ENCODE measurements around the gene TLR1.

The TLR1 gene, protein sequence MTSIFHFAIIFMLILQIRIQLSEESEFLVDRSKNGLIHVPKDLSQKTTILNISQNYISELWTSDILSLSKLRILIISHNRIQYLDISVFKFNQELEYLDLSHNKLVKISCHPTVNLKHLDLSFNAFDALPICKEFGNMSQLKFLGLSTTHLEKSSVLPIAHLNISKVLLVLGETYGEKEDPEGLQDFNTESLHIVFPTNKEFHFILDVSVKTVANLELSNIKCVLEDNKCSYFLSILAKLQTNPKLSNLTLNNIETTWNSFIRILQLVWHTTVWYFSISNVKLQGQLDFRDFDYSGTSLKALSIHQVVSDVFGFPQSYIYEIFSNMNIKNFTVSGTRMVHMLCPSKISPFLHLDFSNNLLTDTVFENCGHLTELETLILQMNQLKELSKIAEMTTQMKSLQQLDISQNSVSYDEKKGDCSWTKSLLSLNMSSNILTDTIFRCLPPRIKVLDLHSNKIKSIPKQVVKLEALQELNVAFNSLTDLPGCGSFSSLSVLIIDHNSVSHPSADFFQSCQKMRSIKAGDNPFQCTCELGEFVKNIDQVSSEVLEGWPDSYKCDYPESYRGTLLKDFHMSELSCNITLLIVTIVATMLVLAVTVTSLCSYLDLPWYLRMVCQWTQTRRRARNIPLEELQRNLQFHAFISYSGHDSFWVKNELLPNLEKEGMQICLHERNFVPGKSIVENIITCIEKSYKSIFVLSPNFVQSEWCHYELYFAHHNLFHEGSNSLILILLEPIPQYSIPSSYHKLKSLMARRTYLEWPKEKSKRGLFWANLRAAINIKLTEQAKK
- total RNA-seq, result 1.8 to 22.5 (median 8.7) reads per million in 9 experiments

- peak in 2 of 3 experiments; percentile 16 to 20 for DNase-seq
- H3K27me3 Mint-ChIP-seq, result no peaks in the 10 kb centered on the region
- H3K4me1 Mint-ChIP-seq (ENCODE audit: low read depth in 2 of 2), result peaks cover 23 to 36% of the 10 kb centered on the region in 2 donors
- peaks cover 3 to 6% of the 10 kb centered on the region in 2 donors for H3K9me3 Mint-ChIP-seq
- H3K27ac Mint-ChIP-seq, result peak within 1 kb of the TSS; percentile 91 to 93
- peaks cover 6% of the 10 kb centered on the region for H3K36me3 Mint-ChIP-seq (ENCODE audit: insufficient read depth)
- peak; percentile 87 for ATAC-seq (replicated peaks)
- peak within 1 kb of the TSS; percentile 84 to 85 for H3K4me3 Mint-ChIP-seq
Observed at GRCh38 chr4:38804654-38805295, at the start of gene TLR1. Gene TLR1 (minus strand): TSS chr4:38804791. CDS start chr4:38798831, 5,960 bp downstream.

- Mint-ChIP-seq H3K36me3 (ENCODE audit: insufficient read depth) (peaks cover 6% of the 10 kb centered on the region), H3K27ac (no peak overlapping the region), H3K4me1 (ENCODE audit: low read depth in 2 of 2) (no peaks in the 10 kb centered on the region), H3K9me3 (no peaks in the 10 kb centered on the region), H3K27me3 (peaks cover 0 to 14% of the 10 kb centered on the region in 2 donors), H3K4me3 (no peak overlapping the region)
- DNase-seq, result no peak
- no peak for ATAC-seq (replicated peaks)
Observed at GRCh38 chr4:38846015-38846414, 41.4 kb upstream of the TLR1 start.

DNA sequence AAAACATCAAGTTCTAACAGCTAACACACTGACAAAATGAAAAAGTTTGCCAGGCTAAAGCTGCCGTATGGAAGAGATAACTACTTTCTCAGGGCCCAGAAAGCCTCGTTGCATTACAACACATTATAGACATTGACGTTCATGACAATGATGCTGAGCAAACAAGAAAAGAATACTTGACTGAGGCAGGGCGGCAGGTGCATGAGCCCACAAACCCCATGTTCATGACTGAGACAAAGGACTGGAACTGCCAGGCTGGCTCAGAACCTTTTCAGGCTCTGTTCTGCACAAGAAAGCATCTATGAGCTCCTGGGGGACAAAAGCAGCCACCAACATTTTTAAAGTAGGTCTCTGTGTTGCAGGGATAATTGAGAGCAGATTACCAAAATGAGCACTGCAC lies 38.4 kb upstream of the TLR1 start:
- Mint-ChIP-seq H3K9me3 (no peaks in the 10 kb centered on the region), H3K36me3 (ENCODE audit: insufficient read depth) (peaks cover 6% of the 10 kb centered on the region), H3K27ac (no peak overlapping the region), H3K4me1 (ENCODE audit: low read depth in 2 of 2) (peaks cover 4 to 8% of the 10 kb centered on the region in 2 donors), H3K27me3 (peaks cover 0 to 7% of the 10 kb centered on the region in 2 donors), H3K4me3 (no peak overlapping the region)
- DNase-seq (no peak), ATAC-seq (replicated peaks) (no peak)

DNA sequence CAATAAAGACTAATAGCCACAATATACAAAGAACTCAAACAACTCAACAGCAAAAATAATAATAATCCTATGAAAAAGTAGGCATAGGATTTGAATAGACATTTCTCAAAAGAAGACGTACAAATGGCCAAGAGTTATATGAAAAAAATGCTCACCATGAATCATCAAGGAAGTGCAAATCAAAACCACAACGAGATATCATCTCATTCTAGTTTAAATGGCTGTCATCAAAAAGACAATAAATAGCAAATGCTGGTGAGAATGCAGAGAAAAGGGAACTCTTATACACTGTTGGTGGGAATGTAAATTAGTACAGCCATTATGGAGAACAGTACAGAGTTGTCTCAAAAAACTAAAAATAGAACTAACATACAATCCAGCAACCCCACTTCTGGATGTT lies 33.3 kb upstream of the TLR1 start:
- H3K27ac Mint-ChIP-seq, result peak overlapping the region; percentile 1 to 33
- peaks cover 14% of the 10 kb centered on the region in 2 donors for H3K4me1 Mint-ChIP-seq (ENCODE audit: low read depth in 2 of 2)
- peaks cover 0 to 7% of the 10 kb centered on the region in 2 donors for H3K27me3 Mint-ChIP-seq
- ATAC-seq (replicated peaks) (peak; percentile 69), DNase-seq (no peak)
- H3K36me3 Mint-ChIP-seq (ENCODE audit: insufficient read depth), result no peaks in the 10 kb centered on the region
- peak overlapping the region; percentile 2 to 30 for H3K4me3 Mint-ChIP-seq
- H3K9me3 Mint-ChIP-seq, result peaks cover 0 to 7% of the 10 kb centered on the region in 2 donors

GRCh38 chr4:38837334-38837733 lies 32.7 kb upstream of the TLR1 start:
- H3K36me3 Mint-ChIP-seq (ENCODE audit: insufficient read depth), result no peaks in the 10 kb centered on the region
- H3K27me3 Mint-ChIP-seq, result peaks cover 0 to 7% of the 10 kb centered on the region in 2 donors
- no peak for DNase-seq
- peaks cover 14% of the 10 kb centered on the region in 2 donors for H3K4me1 Mint-ChIP-seq (ENCODE audit: low read depth in 2 of 2)
- ATAC-seq (replicated peaks), result no peak
- H3K4me3 Mint-ChIP-seq, result peak overlapping the region; percentile 2 to 30
- H3K9me3 Mint-ChIP-seq, result peaks cover 0 to 7% of the 10 kb centered on the region in 2 donors
- peak overlapping the region; percentile 1 to 33 for H3K27ac Mint-ChIP-seq

DNA sequence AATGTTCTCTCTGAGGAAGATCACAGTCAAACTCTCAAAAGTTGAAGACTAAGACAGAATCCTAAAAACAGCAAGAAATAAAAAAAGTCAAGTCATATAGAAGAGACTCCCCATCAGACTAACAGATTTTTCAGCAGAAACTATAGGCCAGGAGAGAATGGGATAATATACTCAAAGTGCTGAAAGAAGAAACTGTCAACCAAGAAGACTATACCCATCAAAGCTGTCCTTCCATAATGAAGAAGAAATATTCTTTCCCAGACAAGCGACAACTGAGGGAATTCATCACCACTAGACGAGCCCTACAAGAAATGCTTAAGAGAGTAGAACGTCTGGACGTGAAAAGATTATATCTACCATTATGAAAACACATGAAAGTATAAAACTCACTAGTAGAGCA lies 30.0 kb upstream of the TLR1 start:
- Mint-ChIP-seq H3K4me1 (ENCODE audit: low read depth in 2 of 2) (peaks cover 14% of the 10 kb centered on the region in 2 donors), H3K27me3 (peaks cover 0 to 7% of the 10 kb centered on the region in 2 donors), H3K4me3 (no peak overlapping the region), H3K9me3 (peaks cover 0 to 7% of the 10 kb centered on the region in 2 donors), H3K27ac (no peak overlapping the region), H3K36me3 (ENCODE audit: insufficient read depth) (no peaks in the 10 kb centered on the region)
- no peak for DNase-seq
- ATAC-seq (replicated peaks), result no peak

GRCh38 chr4:38832624-38833528 lies 28.3 kb upstream of the TLR1 start:
- Mint-ChIP-seq H3K27me3 (no peaks in the 10 kb centered on the region), H3K36me3 (ENCODE audit: insufficient read depth) (no peaks in the 10 kb centered on the region), H3K27ac (no peak overlapping the region), H3K4me3 (no peak overlapping the region), H3K9me3 (peaks cover 0 to 7% of the 10 kb centered on the region in 2 donors), H3K4me1 (ENCODE audit: low read depth in 2 of 2) (peaks cover 5 to 9% of the 10 kb centered on the region in 2 donors)
- DNase-seq (no peak), ATAC-seq (replicated peaks) (no peak)

GRCh38 chr4:38832206-38832605 lies 27.6 kb upstream of the TLR1 start:
- no peak for DNase-seq
- no peaks in the 10 kb centered on the region for H3K27me3 Mint-ChIP-seq
- ATAC-seq (replicated peaks), result no peak
- H3K27ac Mint-ChIP-seq, result no peak overlapping the region
- H3K4me1 Mint-ChIP-seq (ENCODE audit: low read depth in 2 of 2), result peaks cover 0 to 3% of the 10 kb centered on the region in 2 donors
- no peaks in the 10 kb centered on the region for H3K36me3 Mint-ChIP-seq (ENCODE audit: insufficient read depth)
- peaks cover 0 to 7% of the 10 kb centered on the region in 2 donors for H3K9me3 Mint-ChIP-seq
- H3K4me3 Mint-ChIP-seq, result no peak overlapping the region

DNA sequence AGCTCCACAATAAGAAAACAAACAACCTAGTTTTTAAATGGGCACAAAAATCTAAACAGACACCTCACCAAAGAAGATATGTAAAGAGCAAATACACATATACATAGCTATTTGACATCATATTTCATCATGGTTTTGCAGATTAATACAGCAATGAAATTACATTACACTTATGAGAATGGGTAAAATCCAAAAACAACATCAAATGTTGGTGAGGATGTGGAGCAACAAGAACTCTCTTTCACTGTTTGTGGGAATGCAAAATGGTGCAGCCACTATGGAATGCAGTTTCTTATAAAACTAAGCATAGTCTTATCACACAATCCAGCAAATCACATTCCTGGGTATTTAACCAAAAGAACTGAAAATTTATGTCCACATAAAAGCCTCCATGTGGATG lies 27.1 kb upstream of the TLR1 start:
- H3K27me3 Mint-ChIP-seq, result no peaks in the 10 kb centered on the region
- no peak for ATAC-seq (replicated peaks)
- H3K9me3 Mint-ChIP-seq, result peaks cover 0 to 7% of the 10 kb centered on the region in 2 donors
- no peaks in the 10 kb centered on the region for H3K36me3 Mint-ChIP-seq (ENCODE audit: insufficient read depth)
- H3K27ac Mint-ChIP-seq, result no peak overlapping the region
- H3K4me1 Mint-ChIP-seq (ENCODE audit: low read depth in 2 of 2), result peaks cover 0 to 2% of the 10 kb centered on the region in 2 donors
- DNase-seq, result no peak
- no peak overlapping the region for H3K4me3 Mint-ChIP-seq

- H3K27ac Mint-ChIP-seq, result no peak overlapping the region
- H3K27me3 Mint-ChIP-seq, result peaks cover 15 to 16% of the 10 kb centered on the region in 2 donors
- peaks cover 3% of the 10 kb centered on the region for H3K36me3 Mint-ChIP-seq (ENCODE audit: insufficient read depth)
- H3K4me1 Mint-ChIP-seq (ENCODE audit: low read depth in 2 of 2), result peaks cover 0 to 3% of the 10 kb centered on the region in 2 donors
- peaks cover 0 to 5% of the 10 kb centered on the region in 2 donors for H3K9me3 Mint-ChIP-seq
- DNase-seq (no peak), ATAC-seq (replicated peaks) (no peak)
- no peak overlapping the region for H3K4me3 Mint-ChIP-seq
Observed at GRCh38 chr4:38829237-38829636, 24.6 kb upstream of the TLR1 start.

- H3K27ac Mint-ChIP-seq, result no peak overlapping the region
- ATAC-seq (replicated peaks), result no peak
- peaks cover 3% of the 10 kb centered on the region for H3K36me3 Mint-ChIP-seq (ENCODE audit: insufficient read depth)
- peaks cover 2 to 7% of the 10 kb centered on the region in 2 donors for H3K9me3 Mint-ChIP-seq
- DNase-seq, result no peak
- H3K27me3 Mint-ChIP-seq, result peaks cover 23% of the 10 kb centered on the region in 2 donors
- H3K4me3 Mint-ChIP-seq, result no peak overlapping the region
- H3K4me1 Mint-ChIP-seq (ENCODE audit: low read depth in 2 of 2), result peaks cover 4 to 5% of the 10 kb centered on the region in 2 donors
Observed at GRCh38 chr4:38823766-38824165, 19.2 kb upstream of the TLR1 start.

DNA sequence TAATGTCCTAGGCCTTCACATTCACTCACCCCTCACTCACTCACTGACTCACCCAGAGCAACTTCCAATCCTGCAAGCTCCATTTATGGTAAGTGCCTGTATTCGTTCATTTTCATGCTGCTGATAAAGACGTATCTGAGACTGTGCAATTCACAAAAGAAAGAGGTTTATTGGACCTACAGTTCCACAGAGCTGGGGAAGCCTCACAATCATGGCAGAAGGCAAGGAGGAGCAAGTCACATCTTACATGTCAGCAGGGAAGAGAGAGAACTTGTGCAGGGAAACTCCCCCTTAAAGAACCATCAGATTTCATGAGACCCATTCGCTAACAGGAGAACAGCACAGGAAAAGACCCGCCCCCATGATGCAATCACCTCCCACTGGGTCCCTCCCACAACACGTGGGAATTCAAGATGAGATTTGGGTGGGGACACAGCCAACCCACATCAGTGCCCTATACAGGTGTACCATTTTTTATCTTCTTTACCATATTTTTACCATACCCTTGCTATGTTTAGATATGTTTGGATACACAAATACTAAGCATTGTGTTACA lies 18.2 kb upstream of the TLR1 start:
- DNase-seq, result no peak
- H3K36me3 Mint-ChIP-seq (ENCODE audit: insufficient read depth), result peaks cover 3% of the 10 kb centered on the region
- H3K27me3 Mint-ChIP-seq, result peaks cover 23 to 28% of the 10 kb centered on the region in 2 donors
- no peak for ATAC-seq (replicated peaks)
- H3K4me3 Mint-ChIP-seq, result no peak overlapping the region
- H3K4me1 Mint-ChIP-seq (ENCODE audit: low read depth in 2 of 2), result peaks cover 4 to 5% of the 10 kb centered on the region in 2 donors
- H3K9me3 Mint-ChIP-seq, result peaks cover 2 to 7% of the 10 kb centered on the region in 2 donors
- no peak overlapping the region for H3K27ac Mint-ChIP-seq

Data from effector memory CD8-positive, alpha-beta T cell (primary cell).